ENCODE measurements around the gene TAS2R43.

DNA sequence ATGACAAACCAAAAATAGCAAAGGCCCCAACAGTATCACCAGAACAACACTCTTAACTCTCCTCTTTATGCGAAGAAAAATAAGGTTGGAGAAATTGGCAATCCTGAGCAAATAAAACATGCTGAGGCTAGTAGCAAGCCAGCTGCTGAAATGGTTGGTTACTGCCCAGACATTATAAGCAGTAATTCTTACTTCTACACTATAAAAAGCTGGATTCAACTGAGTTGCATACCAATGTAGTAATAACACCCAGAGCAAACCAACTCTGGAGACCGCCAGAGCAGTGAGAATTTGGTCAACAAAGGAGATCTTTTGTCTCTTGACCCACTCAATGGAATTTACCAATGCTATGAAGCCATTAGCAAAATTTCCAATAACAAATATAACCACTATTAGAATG is 41.7 kb upstream of the TAS2R43 start:
- TF ChIP-seq EP300 (IDR thresholded peaks at IDR 0.05) (no peak), CTCF (IDR thresholded peaks at IDR 0.05) (no peak), POLR2A (IDR thresholded peaks at IDR 0.05; ENCODE audit: low read depth) (no peak), POLR2AphosphoS5 (IDR thresholded peaks at IDR 0.05) (no peak)
